Ishikawa (cell line): ENCODE data around the gene DYRK1A.

ENCODE experiments used
- CEBPB ChIP-seq: IDR thresholded peaks from 2 replicates; pipeline ENCODE4 v1.6.1; 2012
- EGR1 ChIP-seq: IDR thresholded peaks from 2 replicates; pipeline ENCODE4 v1.6.1; 2012
- EP300 ChIP-seq: IDR thresholded peaks from 2 replicates; pipeline ENCODE4 v1.6.1; 2012; ENCODE audit warnings: borderline replicate concordance
- MAX ChIP-seq: IDR thresholded peaks from 2 replicates; pipeline ENCODE4 v1.6.1; 2012
- NFIC ChIP-seq: IDR thresholded peaks from 2 replicates; pipeline ENCODE4 v1.6.1; 2012
- RAD21 ChIP-seq: IDR thresholded peaks from 2 replicates; pipeline ENCODE4 v1.6.1; 2012; ENCODE audit warnings: low read depth
- REST ChIP-seq: IDR thresholded peaks from 2 replicates; pipeline ENCODE4 v1.6.1; 2012; ENCODE audit warnings: low read depth, mild to moderate bottlenecking
- TAF1 ChIP-seq: IDR thresholded peaks from 2 replicates; pipeline ENCODE4 v1.6.1; 2012; ENCODE audit warnings: low read depth, mild to moderate bottlenecking
- USF1 ChIP-seq: IDR thresholded peaks from 2 replicates; pipeline ENCODE4 v1.6.1; 2012

GRCh38 chr21:37338671-37339551 is 27.7 kb upstream of the DYRK1A start:
- no peak for TF ChIP-seq RAD21
- no peak for TF ChIP-seq EGR1
- no peak for TF ChIP-seq EP300
- TF ChIP-seq TAF1, result no peak
- TF ChIP-seq NFIC, result no peak
- TF ChIP-seq REST, result no peak
- TF ChIP-seq MAX, result no peak
- no peak for TF ChIP-seq CEBPB
- no peak for TF ChIP-seq USF1
